ENCODE measurements around the gene FEZ2. TPM values are rescaled to one million over a fixed set of nuclear protein-coding genes. Genes with fewer than 3 reads are reported as not detected.

The FEZ2 gene
- polyA plus RNA-seq, 1 of the 3 experiments (the other 2 are of a cell fraction), result 37.2 TPM

DNA sequence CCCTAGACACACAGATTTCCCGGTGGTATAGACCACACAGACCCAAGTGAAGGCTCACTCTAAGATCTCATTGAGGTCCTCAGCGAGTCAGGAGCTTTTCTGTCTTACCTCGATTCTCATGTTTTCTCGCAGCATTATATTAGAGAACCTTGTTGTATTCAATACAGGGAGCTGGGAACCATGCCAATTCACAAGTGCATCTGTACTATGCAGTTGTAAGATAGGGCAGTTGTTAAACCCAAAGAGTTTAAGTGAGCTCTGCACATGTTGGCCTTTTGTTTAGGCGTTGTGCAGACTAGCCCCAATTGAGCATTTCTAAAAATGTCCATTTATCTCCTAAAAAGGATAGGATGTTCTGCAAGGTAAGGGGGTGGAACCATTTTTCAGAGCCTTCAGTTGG is 59.6 kb downstream of the FEZ2 start:
- H3K27me3 ChIP-seq (ENCODE audit: insufficient read depth), result no peaks in the 10 kb centered on the region
- H3K9me2 ChIP-seq, result no peaks in the 10 kb centered on the region
- peaks cover 93% of the 10 kb centered on the region for H3F3A ChIP-seq (replicated peaks; ENCODE audit: insufficient read depth)
- peaks cover 30% of the 10 kb centered on the region for H3K79me2 ChIP-seq (ENCODE audit: insufficient read depth)
- peaks cover 61 to 63% of the 10 kb centered on the region in 2 experiments for H3K36me3 ChIP-seq (replicated peaks in 1 of 2; ENCODE audit: control insufficient read depth in 1 of 2, insufficient read depth in 2 of 2, low read length in 1 of 2)
- no peak overlapping the region for H3K9ac ChIP-seq
- H3K4me1 ChIP-seq (ENCODE audit: control insufficient read depth in 1 of 2, insufficient read depth in 2 of 2, low read depth in 1 of 2, low read length in 1 of 2), result peaks cover 2 to 23% of the 10 kb centered on the region in 2 experiments; a peak in 3 of 4 replicates
- no peak overlapping the region for H2AFZ ChIP-seq (ENCODE audit: low read depth)
- POLR2A ChIA-PET, result interaction anchor here (0.8 kb wide), 1 partner anchor 12 kb away, joined by 6 read pairs; no protein-coding TSS in a partner anchor
- peak overlapping the region in 1 of 2 experiments; percentile 3; a peak in 1 of 4 replicates for H3K27ac ChIP-seq (ENCODE audit: low read depth in 2 of 2, low read length in 1 of 2)
- CTCF ChIA-PET, result interaction anchor here (0.9 to 1.5 kb wide), 3 partner anchors 24 to 126 kb away, joined by 3 to 5 read pairs (median 4); no protein-coding TSS in a partner anchor
- no peaks in the 10 kb centered on the region for H3K9me3 ChIP-seq
- DNase-seq, result peak; percentile 33
- WGBS (ENCODE audit: low lambda C conversion rate), result 69% methylated on average over 5 of the region's 5 CpGs
- TF ChIP-seq, protein P1, sequence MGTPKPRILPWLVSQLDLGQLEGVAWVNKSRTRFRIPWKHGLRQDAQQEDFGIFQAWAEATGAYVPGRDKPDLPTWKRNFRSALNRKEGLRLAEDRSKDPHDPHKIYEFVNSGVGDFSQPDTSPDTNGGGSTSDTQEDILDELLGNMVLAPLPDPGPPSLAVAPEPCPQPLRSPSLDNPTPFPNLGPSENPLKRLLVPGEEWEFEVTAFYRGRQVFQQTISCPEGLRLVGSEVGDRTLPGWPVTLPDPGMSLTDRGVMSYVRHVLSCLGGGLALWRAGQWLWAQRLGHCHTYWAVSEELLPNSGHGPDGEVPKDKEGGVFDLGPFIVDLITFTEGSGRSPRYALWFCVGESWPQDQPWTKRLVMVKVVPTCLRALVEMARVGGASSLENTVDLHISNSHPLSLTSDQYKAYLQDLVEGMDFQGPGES (IDR thresholded peaks at IDR 0.05; ENCODE audit: low read depth, low read length), result no peak
- TF ChIP-seq FOXM1 (IDR thresholded peaks at IDR 0.05; ENCODE audit: low read depth), result no peak
- no peak for TF ChIP-seq RAD21 (IDR thresholded peaks at IDR 0.05; ENCODE audit: low read length)
- TF ChIP-seq YY1 (IDR thresholded peaks at IDR 0.05; ENCODE audit: low read depth), result no peak
- TF ChIP-seq RCOR1 (IDR thresholded peaks at IDR 0.05; ENCODE audit: low read length), result no peak
- TF ChIP-seq, protein P2, sequence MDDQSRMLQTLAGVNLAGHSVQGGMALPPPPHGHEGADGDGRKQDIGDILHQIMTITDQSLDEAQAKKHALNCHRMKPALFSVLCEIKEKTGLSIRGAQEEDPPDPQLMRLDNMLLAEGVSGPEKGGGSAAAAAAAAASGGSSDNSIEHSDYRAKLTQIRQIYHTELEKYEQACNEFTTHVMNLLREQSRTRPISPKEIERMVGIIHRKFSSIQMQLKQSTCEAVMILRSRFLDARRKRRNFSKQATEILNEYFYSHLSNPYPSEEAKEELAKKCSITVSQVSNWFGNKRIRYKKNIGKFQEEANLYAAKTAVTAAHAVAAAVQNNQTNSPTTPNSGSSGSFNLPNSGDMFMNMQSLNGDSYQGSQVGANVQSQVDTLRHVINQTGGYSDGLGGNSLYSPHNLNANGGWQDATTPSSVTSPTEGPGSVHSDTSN (IDR thresholded peaks at IDR 0.05), result no peak
- no peak for TF ChIP-seq RFX5 (IDR thresholded peaks at IDR 0.05; ENCODE audit: low read length)
- no peak for TF ChIP-seq CTCF (IDR thresholded peaks at IDR 0.05)
- TF ChIP-seq SMC3 (IDR thresholded peaks at IDR 0.05; ENCODE audit: low read depth, low read length), result no peak
- TF ChIP-seq ELF1 (IDR thresholded peaks at IDR 0.05), result no peak
- no peak for TF ChIP-seq USF2 (IDR thresholded peaks at IDR 0.05; ENCODE audit: borderline replicate concordance, low read depth, low read length)
- TF ChIP-seq EP300 (IDR thresholded peaks at IDR 0.05; ENCODE audit: borderline replicate concordance in 1 of 2, low read depth in 1 of 2, low read length in 1 of 2), result no peak
- no peak for TF ChIP-seq FOXJ3 (CRISPR knock-in tag; IDR thresholded peaks at IDR 0.05)
- no peak for TF ChIP-seq MEF2A (IDR thresholded peaks at IDR 0.05; ENCODE audit: borderline replicate concordance, low read depth)
- TF ChIP-seq CHD2 (IDR thresholded peaks at IDR 0.05; ENCODE audit: low read length, partially characterized antibody), result no peak
- TF ChIP-seq EZH2phosphoT487 (IDR thresholded peaks at IDR 0.05; ENCODE audit: borderline replicate concordance, low read depth), result no peak
- 0 out of 2 replicates have a peak, but pooled peaks have one; percentile 17 for TF ChIP-seq POLR2AphosphoS5 (IDR thresholded peaks at IDR 0.05; ENCODE audit: low read depth, low read length)
- TF ChIP-seq FOSL2 (IDR thresholded peaks at IDR 0.05; ENCODE audit: borderline replicate concordance, low read depth), result no peak
- TF ChIP-seq, protein P3, sequence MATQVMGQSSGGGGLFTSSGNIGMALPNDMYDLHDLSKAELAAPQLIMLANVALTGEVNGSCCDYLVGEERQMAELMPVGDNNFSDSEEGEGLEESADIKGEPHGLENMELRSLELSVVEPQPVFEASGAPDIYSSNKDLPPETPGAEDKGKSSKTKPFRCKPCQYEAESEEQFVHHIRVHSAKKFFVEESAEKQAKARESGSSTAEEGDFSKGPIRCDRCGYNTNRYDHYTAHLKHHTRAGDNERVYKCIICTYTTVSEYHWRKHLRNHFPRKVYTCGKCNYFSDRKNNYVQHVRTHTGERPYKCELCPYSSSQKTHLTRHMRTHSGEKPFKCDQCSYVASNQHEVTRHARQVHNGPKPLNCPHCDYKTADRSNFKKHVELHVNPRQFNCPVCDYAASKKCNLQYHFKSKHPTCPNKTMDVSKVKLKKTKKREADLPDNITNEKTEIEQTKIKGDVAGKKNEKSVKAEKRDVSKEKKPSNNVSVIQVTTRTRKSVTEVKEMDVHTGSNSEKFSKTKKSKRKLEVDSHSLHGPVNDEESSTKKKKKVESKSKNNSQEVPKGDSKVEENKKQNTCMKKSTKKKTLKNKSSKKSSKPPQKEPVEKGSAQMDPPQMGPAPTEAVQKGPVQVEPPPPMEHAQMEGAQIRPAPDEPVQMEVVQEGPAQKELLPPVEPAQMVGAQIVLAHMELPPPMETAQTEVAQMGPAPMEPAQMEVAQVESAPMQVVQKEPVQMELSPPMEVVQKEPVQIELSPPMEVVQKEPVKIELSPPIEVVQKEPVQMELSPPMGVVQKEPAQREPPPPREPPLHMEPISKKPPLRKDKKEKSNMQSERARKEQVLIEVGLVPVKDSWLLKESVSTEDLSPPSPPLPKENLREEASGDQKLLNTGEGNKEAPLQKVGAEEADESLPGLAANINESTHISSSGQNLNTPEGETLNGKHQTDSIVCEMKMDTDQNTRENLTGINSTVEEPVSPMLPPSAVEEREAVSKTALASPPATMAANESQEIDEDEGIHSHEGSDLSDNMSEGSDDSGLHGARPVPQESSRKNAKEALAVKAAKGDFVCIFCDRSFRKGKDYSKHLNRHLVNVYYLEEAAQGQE (IDR thresholded peaks at IDR 0.05; ENCODE audit: low read depth, low read length), result no peak
- peak; percentile 27; the same call in 1 of the 2 replicates for TF ChIP-seq NFIC (IDR thresholded peaks at IDR 0.05; ENCODE audit: borderline replicate concordance)
- no peak for TF ChIP-seq NRF1 (IDR thresholded peaks at IDR 0.05; ENCODE audit: low read depth, low read length)
- peak; percentile 12; the same call in 1 of the 2 replicates for TF ChIP-seq JUND (IDR thresholded peaks at IDR 0.05)
- no peak overlapping the region for H3K4me2 ChIP-seq
- H3K4me3 ChIP-seq (ENCODE audit: low read depth in 2 of 2, low read length in 1 of 2), result no peak overlapping the region
- H4K20me1 ChIP-seq (ENCODE audit: insufficient read depth), result no peaks in the 10 kb centered on the region
